ENCODE measurements around the gene YWHAG. TPM values are rescaled to one million over a fixed set of nuclear protein-coding genes. Genes with fewer than 3 reads are reported as not detected.
A peak's percentile ranks its signal among the peaks of the same experiment; 100 is the strongest.
"Not testable (repeated sequence)": the region's sequence is repeated elsewhere in the genome, so short reads cannot be mapped to it uniquely, and the experiment has no call there.

YWHAG gene
- total and polyA plus RNA-seq, 7 experiments from 2014 or later, result 1.4 to 98.3 (median 35.1) TPM

- Histone ChIP-seq H3K27me3 (ENCODE audit: control insufficient read depth in 2 of 2, insufficient read depth in 2 of 2, low read length in 2 of 2) (no peaks in the 10 kb centered on the region), H3K4me3 (ENCODE audit: low read length) (peak overlapping the region; percentile 84), H3K9me3 (ENCODE audit: control insufficient read depth in 2 of 3, low read length in 3 of 3) (no peaks in the 10 kb centered on the region), H3K27ac (ENCODE audit: low read depth, low read length) (peak overlapping the region; percentile 74), H3K4me1 (ENCODE audit: control insufficient read depth in 2 of 2, insufficient read depth in 2 of 2, low read length in 2 of 2) (peaks cover 14 to 20% of the 10 kb centered on the region in 2 donors), H3K36me3 (ENCODE audit: control insufficient read depth in 2 of 3, insufficient read depth in 3 of 3, low read length in 3 of 3) (no peaks in the 10 kb centered on the region)
- Mint-ChIP-seq H3K9me3 (no peaks in the 10 kb centered on the region), H3K36me3 (no peaks in the 10 kb centered on the region), H3K27ac (peak overlapping the region; percentile 86 to 97 (median 95)), H3K27me3 (no peaks in the 10 kb centered on the region), H3K4me3 (peak overlapping the region; percentile 78 to 93 (median 90)), H3K4me1 (peaks cover 8 to 29% (median 23%) of the 10 kb centered on the region in 7 donors)
- CTCF ChIA-PET, result interaction anchor here (0.8 kb wide), 1 partner anchor 88 kb away, joined by 3 read pairs; no protein-coding TSS in a partner anchor
- intact Hi-C loops (cut with micrococcal nuclease), result loop anchor here (1.0 to 10.0 kb wide), 5 partner anchors 34 to 1144 kb away; partner anchors contain the start of genes PTPN12 (in 1 of the 2) and YWHAG (in 1 of the 2)
- peak; percentile 86 to 96 (median 92) for DNase-seq
- POLR2A ChIA-PET, result interaction anchor here (6.2 kb wide), 1 partner anchor 34 kb away, joined by 39 read pairs; the partner anchor contains the start of gene YWHAG
- peak; percentile 89 for ATAC-seq
Observed at GRCh38 chr7:76393116-76394031, 34.6 kb upstream of the YWHAG start.

- CTCF ChIA-PET, result interaction anchor here (0.6 to 0.8 kb wide), 2 partner anchors 87 to 224 kb away, joined by 3 read pairs; no protein-coding TSS in a partner anchor
- intact Hi-C loops (cut with micrococcal nuclease), result loop anchor here (1.0 to 10.0 kb wide), 5 partner anchors 33 to 1145 kb away; partner anchors contain the start of genes PTPN12 (in 1 of the 2) and YWHAG (in 1 of the 2)
- H3K27ac ChIP-seq (ENCODE audit: low read depth, low read length), result peak overlapping the region; percentile 74
Observed at GRCh38 chr7:76392531-76393115, 33.8 kb upstream of the YWHAG start.

GRCh38 chr7:76390092-76390491 is 31.3 kb upstream of the YWHAG start:
- no peaks in the 10 kb centered on the region for H3K36me3 Mint-ChIP-seq
- ChIA-PET CTCF (no interaction called here), POLR2A (no interaction called here)
- no peak for DNase-seq
- intact Hi-C loops (cut with micrococcal nuclease), result loop anchor here in 1 of 2 donors (5.0 to 10.0 kb wide), 2 partner anchors 865 to 1147 kb away; partner anchors contain the start of gene PTPN12
- no peak for ATAC-seq
- peaks cover 0 to 16% (median 10%) of the 10 kb centered on the region in 7 donors for H3K4me1 Mint-ChIP-seq
- no peaks in the 10 kb centered on the region for H3K27me3 Mint-ChIP-seq
- no peaks in the 10 kb centered on the region for H3K9me3 Mint-ChIP-seq
- H3K4me3 Mint-ChIP-seq, result peak overlapping the region in 2 of 10 donors; percentile 37 to 41
- no peaks in the 10 kb centered on the region for H3K27me3 ChIP-seq (ENCODE audit: control insufficient read depth in 2 of 2, insufficient read depth in 2 of 2, low read length in 2 of 2)
- no peak overlapping the region for H3K4me3 ChIP-seq (ENCODE audit: low read length)
- H3K27ac Mint-ChIP-seq, result peak overlapping the region in 1 of 9 donors; percentile 23
- no peaks in the 10 kb centered on the region for H3K9me3 ChIP-seq (ENCODE audit: control insufficient read depth in 2 of 3, low read length in 3 of 3)
- H3K36me3 ChIP-seq (ENCODE audit: control insufficient read depth in 2 of 3, insufficient read depth in 3 of 3, low read length in 3 of 3), result no peaks in the 10 kb centered on the region
- H3K27ac ChIP-seq (ENCODE audit: low read depth, low read length), result no peak overlapping the region
- H3K4me1 ChIP-seq (ENCODE audit: control insufficient read depth in 2 of 2, insufficient read depth in 2 of 2, low read length in 2 of 2), result peaks cover 8 to 10% of the 10 kb centered on the region in 2 donors

More at GRCh38 chr7:76392531-76393115, 33.8 kb upstream of the YWHAG start:
- peak overlapping the region; percentile 84 for H3K4me3 ChIP-seq (ENCODE audit: low read length)
- peaks cover 14 to 17% of the 10 kb centered on the region in 2 donors for H3K4me1 ChIP-seq (ENCODE audit: control insufficient read depth in 2 of 2, insufficient read depth in 2 of 2, low read length in 2 of 2)
- Mint-ChIP-seq H3K27me3 (no peaks in the 10 kb centered on the region), H3K4me1 (peaks cover under 1 to 24% (median 18%) of the 10 kb centered on the region in 7 donors), H3K4me3 (peak overlapping the region; percentile 78 to 93 (median 90)), H3K9me3 (no peaks in the 10 kb centered on the region), H3K27ac (peak overlapping the region; percentile 86 to 97 (median 95)), H3K36me3 (no peaks in the 10 kb centered on the region)
- no peaks in the 10 kb centered on the region for H3K9me3 ChIP-seq (ENCODE audit: control insufficient read depth in 2 of 3, low read length in 3 of 3)
- POLR2A ChIA-PET, result interaction anchor here (0.7 to 6.2 kb wide), 2 partner anchors 33 to 77 kb away, joined by 3 to 39 read pairs; partner anchors contain the start of gene YWHAG
- H3K36me3 ChIP-seq (ENCODE audit: control insufficient read depth in 2 of 3, insufficient read depth in 3 of 3, low read length in 3 of 3), result no peaks in the 10 kb centered on the region
- ATAC-seq, result no peak
- no peaks in the 10 kb centered on the region for H3K27me3 ChIP-seq (ENCODE audit: control insufficient read depth in 2 of 2, insufficient read depth in 2 of 2, low read length in 2 of 2)
- DNase-seq, result no peak

- H3K27ac ChIP-seq (ENCODE audit: low read depth, low read length); H3K36me3 Mint-ChIP-seq; H3K36me3 ChIP-seq (ENCODE audit: control insufficient read depth in 2 of 3, insufficient read depth in 3 of 3, low read length in 3 of 3); H3K4me3 Mint-ChIP-seq; ATAC-seq; intact Hi-C loops (cut with micrococcal nuclease); DNase-seq; H3K9me3 ChIP-seq (ENCODE audit: control insufficient read depth in 2 of 3, low read length in 3 of 3); H3K27me3 ChIP-seq (ENCODE audit: control insufficient read depth in 2 of 2, insufficient read depth in 2 of 2, low read length in 2 of 2); H3K9me3 Mint-ChIP-seq; H3K4me1 ChIP-seq (ENCODE audit: control insufficient read depth in 2 of 2, insufficient read depth in 2 of 2, low read length in 2 of 2); CTCF ChIA-PET; H3K27me3 Mint-ChIP-seq; H3K4me3 ChIP-seq (ENCODE audit: low read length); H3K27ac Mint-ChIP-seq: not testable (repeated sequence)
- peaks cover 0 to 11% (median 4%) of the 10 kb centered on the region in 7 donors for H3K4me1 Mint-ChIP-seq
- POLR2A ChIA-PET, result interaction anchor here (0.7 kb wide), 1 partner anchor 96 kb away, joined by 4 read pairs; no protein-coding TSS in a partner anchor
Observed at GRCh38 chr7:76387789-76388188, 29.0 kb upstream of the YWHAG start.

GRCh38 chr7:76386691-76387260 is 28.0 kb upstream of the YWHAG start:
- no peak for ATAC-seq
- Histone ChIP-seq H3K27me3 (ENCODE audit: control insufficient read depth in 2 of 2, insufficient read depth in 2 of 2, low read length in 2 of 2) (no peaks in the 10 kb centered on the region), H3K9me3 (ENCODE audit: control insufficient read depth in 2 of 3, low read length in 3 of 3) (no peaks in the 10 kb centered on the region), H3K27ac (ENCODE audit: low read depth, low read length) (no peak overlapping the region), H3K4me3 (ENCODE audit: low read length) (no peak overlapping the region), H3K36me3 (ENCODE audit: control insufficient read depth in 2 of 3, insufficient read depth in 3 of 3, low read length in 3 of 3) (no peaks in the 10 kb centered on the region), H3K4me1 (ENCODE audit: control insufficient read depth in 2 of 2, insufficient read depth in 2 of 2, low read length in 2 of 2) (no peaks in the 10 kb centered on the region)
- Mint-ChIP-seq H3K27me3 (no peaks in the 10 kb centered on the region), H3K4me3 (no peak overlapping the region), H3K27ac (no peak overlapping the region), H3K4me1 (peaks cover 0 to 7% (median 0%) of the 10 kb centered on the region in 7 donors), H3K36me3 (no peaks in the 10 kb centered on the region), H3K9me3 (no peaks in the 10 kb centered on the region)
- intact Hi-C loops (cut with micrococcal nuclease), result no loop called here
- POLR2A ChIA-PET, result interaction anchor here (1.2 kb wide), 1 partner anchor 10 kb away, joined by 3 read pairs; no protein-coding TSS in a partner anchor
- DNase-seq, result no peak
- CTCF ChIA-PET, result no interaction called here

Measured in naive thymus-derived CD4-positive, alpha-beta T cell (primary cell).